ENCODE data around the gene ACVRL1. TPM values are rescaled to one million over a fixed set of nuclear protein-coding genes. Genes with fewer than 3 reads are reported as not detected.

Gene ACVRL1
- total RNA-seq, 1 donor from 2014 or later: 0.49 TPM

GRCh38 chr12:51925346-51926063 lies 18.2 kb downstream of the ACVRL1 start:
- Mint-ChIP-seq H3K27ac (ENCODE audit: unreplicated experiment) (no peak overlapping the region), H3K4me1 (peaks cover 11% of the 10 kb centered on the region), H3K4me3 (no peak overlapping the region), H3K36me3 (ENCODE audit: low read depth) (no peaks in the 10 kb centered on the region), H3K27me3 (ENCODE audit: low read depth) (peaks cover 3% of the 10 kb centered on the region), H3K9me3 (no peaks in the 10 kb centered on the region)
- DNase-seq (ENCODE audit: low read depth, low spot score): no peak
- TF ChIP-seq CTCF (conservative IDR thresholded peaks at IDR 0.05): no peak

GRCh38 chr12:51926064-51926632 lies 18.8 kb downstream of the ACVRL1 start:
- no peak for DNase-seq (ENCODE audit: low read depth, low spot score)
- peaks cover 3% of the 10 kb centered on the region for H3K27me3 Mint-ChIP-seq (ENCODE audit: low read depth)
- no peak for TF ChIP-seq CTCF (conservative IDR thresholded peaks at IDR 0.05)
- no peak overlapping the region for H3K4me3 Mint-ChIP-seq
- H3K9me3 Mint-ChIP-seq: no peaks in the 10 kb centered on the region
- H3K36me3 Mint-ChIP-seq (ENCODE audit: low read depth): no peaks in the 10 kb centered on the region
- H3K4me1 Mint-ChIP-seq: peaks cover 11% of the 10 kb centered on the region
- H3K27ac Mint-ChIP-seq (ENCODE audit: unreplicated experiment): no peak overlapping the region

- no peak for DNase-seq (ENCODE audit: low read depth, low spot score)
- TF ChIP-seq CTCF (conservative IDR thresholded peaks at IDR 0.05): peak; percentile 62
- Mint-ChIP-seq H3K27me3 (ENCODE audit: low read depth) (peaks cover 3% of the 10 kb centered on the region), H3K9me3 (no peaks in the 10 kb centered on the region), H3K27ac (ENCODE audit: unreplicated experiment) (no peak overlapping the region), H3K36me3 (ENCODE audit: low read depth) (no peaks in the 10 kb centered on the region), H3K4me1 (peaks cover 5% of the 10 kb centered on the region), H3K4me3 (no peak overlapping the region)
Observed at GRCh38 chr12:51926718-51927117, 19.4 kb downstream of the ACVRL1 start.

GRCh38 chr12:51932218-51933076 lies 25.1 kb downstream of the ACVRL1 start:
- no peak for DNase-seq (ENCODE audit: low read depth, low spot score)
- Mint-ChIP-seq H3K27me3 (ENCODE audit: low read depth) (peaks cover 3% of the 10 kb centered on the region), H3K27ac (ENCODE audit: unreplicated experiment) (no peak overlapping the region), H3K4me3 (no peak overlapping the region), H3K9me3 (no peaks in the 10 kb centered on the region), H3K36me3 (ENCODE audit: low read depth) (no peaks in the 10 kb centered on the region), H3K4me1 (no peaks in the 10 kb centered on the region)
- TF ChIP-seq CTCF (conservative IDR thresholded peaks at IDR 0.05): no peak

GRCh38 chr12:51934080-51934479 lies 26.8 kb downstream of the ACVRL1 start:
- Mint-ChIP-seq H3K27me3 (ENCODE audit: low read depth) (peaks cover 3% of the 10 kb centered on the region), H3K4me1 (no peaks in the 10 kb centered on the region), H3K4me3 (no peak overlapping the region), H3K9me3 (no peaks in the 10 kb centered on the region), H3K36me3 (ENCODE audit: low read depth) (no peaks in the 10 kb centered on the region), H3K27ac (ENCODE audit: unreplicated experiment) (no peak overlapping the region)
- TF ChIP-seq CTCF (conservative IDR thresholded peaks at IDR 0.05): no peak
- no peak for DNase-seq (ENCODE audit: low read depth, low spot score)

Measured in neural crest cell (in vitro differentiated cells).